OCI-LY1 (cell line): ENCODE results near the gene CRTAC1.

Experiments used
- CTCF ChIP-seq: fragments of 200-600 bp; sonication (generic), shearing (Covaris generic); IDR thresholded peaks from 2 replicates; pipeline ENCODE4 v1.5.1; 2017; ENCODE audit warnings: mild to moderate bottlenecking, antibody characterized with exemption, low read length, moderate library complexity, mixed read lengths
- EZH2 ChIP-seq: fragments of 200-600 bp; sonication (generic), shearing (Covaris generic); IDR thresholded peaks from 2 replicates; pipeline ENCODE4 v1.8.0; 2017; ENCODE audit warnings: borderline replicate concordance, mixed run types, mild to moderate bottlenecking, antibody characterized with exemption, low read length, moderate library complexity, mixed read lengths

- no peak for TF ChIP-seq CTCF
- TF ChIP-seq EZH2 = no peak
These were observed 206.7 kb downstream of the CRTAC1 start for GRCh38 chr10:97823734-97824133.
